GM19452 (cell line): ENCODE results near the gene PEAR1.

Source experiments
- ATAC-seq: cut with Tn5 transposase; IDR thresholded peaks from one replicate; pipeline ENCODE4 v1.9.1; 2021; ENCODE audit not compliant: unreplicated experiment

PEAR1 gene

DNA sequence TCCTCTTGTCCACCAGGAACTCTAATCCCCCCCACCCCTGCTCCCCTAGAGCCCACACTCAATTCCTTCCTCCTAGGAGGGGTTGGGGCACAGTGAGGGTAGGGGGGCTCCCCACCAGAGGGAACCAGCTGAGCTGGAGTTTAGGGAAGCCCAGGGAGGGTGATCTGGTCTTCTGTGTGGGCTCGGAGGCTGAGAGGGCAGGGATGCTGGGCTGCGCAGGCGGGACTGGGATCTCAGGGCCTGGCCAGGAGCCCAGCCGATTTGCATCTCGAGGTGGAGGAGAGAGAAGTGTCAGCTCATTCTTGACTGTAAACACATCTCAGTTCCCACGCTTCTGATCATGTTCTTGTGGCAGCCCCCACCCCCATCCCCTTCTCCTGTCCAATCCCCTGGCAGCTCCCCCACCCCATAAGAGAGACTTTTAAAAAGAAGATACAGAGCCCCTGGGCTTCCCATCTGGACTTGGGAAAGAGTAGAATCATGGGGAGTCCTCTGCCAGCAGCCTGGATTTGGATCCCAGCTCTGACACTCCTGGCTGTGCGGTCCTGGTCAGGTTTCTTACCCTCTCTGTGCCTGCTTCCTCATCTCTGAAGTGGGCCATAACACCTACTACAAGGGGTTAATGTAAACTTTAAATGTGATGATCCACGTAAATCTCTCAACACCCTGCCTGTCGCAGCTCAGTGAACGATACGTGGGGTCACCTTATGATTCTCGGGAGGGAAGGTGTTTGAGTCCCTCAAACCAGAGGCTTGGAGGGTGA lies 6.6 kb downstream of the PEAR1 start:
- ATAC-seq: no peak

GRCh38 chr1:156900896-156901589 lies 7.5 kb downstream of the PEAR1 start:
- ATAC-seq: no peak

DNA sequence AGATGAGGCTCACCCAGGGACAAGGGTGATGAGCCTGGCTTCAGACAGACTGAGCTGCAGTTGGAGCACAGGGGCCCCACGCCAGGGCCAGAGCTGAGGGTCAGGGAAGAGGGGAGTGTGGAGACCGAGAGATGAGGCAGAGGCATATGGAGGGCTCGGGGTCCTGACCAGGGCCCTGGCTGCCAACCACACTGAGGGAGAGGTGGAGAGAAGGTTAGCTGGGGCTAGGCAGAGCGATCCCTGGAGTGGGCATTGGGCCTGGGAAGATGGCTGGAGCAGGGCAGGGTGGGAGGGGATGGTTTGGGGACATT lies 8.0 kb downstream of the PEAR1 start:
- no peak for ATAC-seq

- ATAC-seq: no peak
These were observed 8.7 kb downstream of the PEAR1 start for GRCh38 chr1:156901966-156902915.

- ATAC-seq: no peak
These were observed 10.0 kb downstream of the PEAR1 start for GRCh38 chr1:156903328-156904091.

DNA sequence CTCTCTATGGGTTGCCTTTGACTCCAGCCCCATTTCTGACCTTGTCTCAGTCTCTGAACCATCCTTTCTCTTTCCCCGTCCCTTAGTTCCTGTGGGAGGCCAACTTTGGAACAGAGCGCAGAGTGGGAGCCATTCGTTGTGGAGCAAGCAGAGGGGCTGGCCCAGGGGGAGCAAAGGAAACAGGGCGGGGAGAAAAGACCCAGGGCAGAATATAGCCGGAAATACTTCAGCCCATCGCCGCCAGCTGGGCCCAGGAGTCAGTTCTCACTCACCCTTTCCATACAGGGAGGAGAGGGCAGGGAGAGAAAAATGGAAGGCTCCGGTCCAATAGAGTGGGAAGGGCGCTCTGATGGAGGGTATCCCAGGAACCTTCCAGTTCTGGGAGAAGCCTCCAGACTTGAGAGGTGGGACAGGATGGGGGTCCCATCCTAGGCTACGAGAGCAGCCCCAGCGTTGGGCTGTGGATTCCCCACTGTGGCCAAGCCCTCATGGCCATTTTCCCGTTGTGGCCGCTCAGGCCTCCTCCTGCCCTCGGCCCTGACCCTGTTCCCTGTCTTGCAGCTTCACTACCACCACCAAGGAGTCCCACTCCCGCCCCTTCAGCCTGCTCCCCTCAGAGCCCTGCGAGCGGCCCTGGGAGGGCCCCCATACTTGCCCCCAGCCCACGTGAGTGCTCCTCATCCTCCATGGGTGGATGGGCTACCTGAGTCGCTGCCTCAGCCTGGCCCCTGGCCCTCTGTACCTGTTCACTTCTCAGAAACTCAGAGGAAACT lies 10.9 kb downstream of the PEAR1 start:
- ATAC-seq: no peak

DNA sequence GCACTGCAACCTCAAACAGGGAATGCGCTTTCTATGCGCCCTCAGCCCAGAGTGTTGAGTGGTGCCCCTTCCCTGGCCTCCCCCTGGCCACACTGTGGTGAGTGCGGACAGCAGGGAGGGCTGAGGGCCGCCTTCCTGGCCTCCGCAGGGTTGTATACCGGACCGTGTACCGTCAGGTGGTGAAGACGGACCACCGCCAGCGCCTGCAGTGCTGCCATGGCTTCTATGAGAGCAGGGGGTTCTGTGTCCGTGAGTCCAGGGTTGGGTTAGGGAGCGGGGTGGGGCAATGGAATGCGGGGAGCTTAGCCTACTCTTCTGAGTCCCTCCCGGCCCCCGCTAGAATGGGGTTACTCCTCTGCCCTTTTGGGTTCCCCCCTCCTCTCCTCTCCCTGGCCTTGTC lies 11.7 kb downstream of the PEAR1 start:
- ATAC-seq: no peak

GRCh38 chr1:156905651-156906050 lies 12.1 kb downstream of the PEAR1 start:
- ATAC-seq: no peak

- no peak for ATAC-seq
These were observed 12.8 kb downstream of the PEAR1 start for GRCh38 chr1:156906206-156906906.

DNA sequence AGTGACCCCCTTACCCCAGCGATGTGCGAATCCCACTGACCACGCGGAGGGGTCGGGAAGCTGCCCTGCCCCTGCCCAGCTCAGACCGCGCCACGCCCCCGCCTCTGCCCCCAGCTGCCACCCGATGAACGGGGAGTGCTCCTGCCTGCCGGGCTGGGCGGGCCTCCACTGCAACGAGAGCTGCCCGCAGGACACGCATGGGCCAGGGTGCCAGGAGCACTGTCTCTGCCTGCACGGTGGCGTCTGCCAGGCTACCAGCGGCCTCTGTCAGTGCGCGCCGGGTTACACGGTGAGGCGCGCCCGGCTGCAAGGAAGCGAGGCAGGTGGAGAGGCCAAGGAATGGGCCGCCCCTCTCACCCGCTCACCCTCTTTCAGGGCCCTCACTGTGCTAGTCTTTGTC lies 15.0 kb downstream of the PEAR1 start:
- ATAC-seq: no peak

GRCh38 chr1:156908955-156909354 lies 15.4 kb downstream of the PEAR1 start:
- ATAC-seq: no peak

- no peak for ATAC-seq
These were observed 16.2 kb downstream of the PEAR1 start for GRCh38 chr1:156909671-156910070.

GRCh38 chr1:156910309-156910782 lies 16.8 kb downstream of the PEAR1 start:
- no peak for ATAC-seq

DNA sequence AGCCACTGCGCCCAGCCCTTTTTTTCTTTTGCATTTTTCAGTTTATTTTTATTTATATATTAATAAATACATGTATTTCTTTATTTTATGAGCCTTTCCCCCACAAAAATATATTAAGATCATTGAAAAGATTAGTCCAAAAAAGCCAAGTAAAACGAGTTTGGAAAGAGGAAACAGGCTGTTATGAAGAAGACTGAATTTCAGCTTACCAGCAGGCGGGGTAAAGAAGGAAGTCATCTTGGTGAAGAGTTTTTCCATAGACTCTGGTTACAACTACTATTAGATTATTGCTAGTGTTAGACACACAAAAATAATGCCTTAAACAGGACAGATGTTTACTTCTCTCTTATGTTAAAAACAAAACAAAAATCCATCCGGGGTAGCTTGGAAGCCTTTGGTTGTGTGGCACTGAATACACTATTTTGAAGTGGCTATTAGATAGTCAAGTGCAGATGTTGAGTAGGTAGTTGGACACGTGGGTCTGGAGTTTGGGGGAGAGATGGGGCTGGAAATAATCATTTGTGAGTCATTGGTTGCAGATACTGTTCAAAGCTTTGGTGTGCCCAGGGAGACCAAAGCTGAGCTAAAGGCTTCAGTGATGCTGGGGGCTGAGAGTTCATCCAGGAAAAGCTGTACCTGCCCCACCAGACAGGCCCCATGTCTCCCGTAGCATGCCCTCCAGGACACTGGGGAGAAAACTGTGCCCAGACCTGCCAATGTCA lies 18.2 kb downstream of the PEAR1 start:
- no peak for ATAC-seq

DNA sequence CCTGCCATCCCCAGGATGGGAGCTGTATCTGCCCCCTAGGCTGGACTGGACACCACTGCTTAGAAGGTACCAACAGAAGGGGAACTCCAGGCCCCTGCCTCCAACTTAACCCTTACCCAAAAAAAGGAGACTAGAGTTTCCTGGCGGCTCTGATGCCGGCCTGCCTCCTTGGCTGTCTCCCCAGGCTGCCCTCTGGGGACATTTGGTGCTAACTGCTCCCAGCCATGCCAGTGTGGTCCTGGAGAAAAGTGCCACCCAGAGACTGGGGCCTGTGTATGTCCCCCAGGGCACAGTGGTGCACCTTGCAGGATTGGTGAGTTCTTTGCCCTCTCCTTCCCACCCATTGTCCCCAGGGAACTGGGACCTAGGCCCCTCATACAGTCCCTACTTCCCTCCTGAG lies 18.8 kb downstream of the PEAR1 start:
- no peak for ATAC-seq

DNA sequence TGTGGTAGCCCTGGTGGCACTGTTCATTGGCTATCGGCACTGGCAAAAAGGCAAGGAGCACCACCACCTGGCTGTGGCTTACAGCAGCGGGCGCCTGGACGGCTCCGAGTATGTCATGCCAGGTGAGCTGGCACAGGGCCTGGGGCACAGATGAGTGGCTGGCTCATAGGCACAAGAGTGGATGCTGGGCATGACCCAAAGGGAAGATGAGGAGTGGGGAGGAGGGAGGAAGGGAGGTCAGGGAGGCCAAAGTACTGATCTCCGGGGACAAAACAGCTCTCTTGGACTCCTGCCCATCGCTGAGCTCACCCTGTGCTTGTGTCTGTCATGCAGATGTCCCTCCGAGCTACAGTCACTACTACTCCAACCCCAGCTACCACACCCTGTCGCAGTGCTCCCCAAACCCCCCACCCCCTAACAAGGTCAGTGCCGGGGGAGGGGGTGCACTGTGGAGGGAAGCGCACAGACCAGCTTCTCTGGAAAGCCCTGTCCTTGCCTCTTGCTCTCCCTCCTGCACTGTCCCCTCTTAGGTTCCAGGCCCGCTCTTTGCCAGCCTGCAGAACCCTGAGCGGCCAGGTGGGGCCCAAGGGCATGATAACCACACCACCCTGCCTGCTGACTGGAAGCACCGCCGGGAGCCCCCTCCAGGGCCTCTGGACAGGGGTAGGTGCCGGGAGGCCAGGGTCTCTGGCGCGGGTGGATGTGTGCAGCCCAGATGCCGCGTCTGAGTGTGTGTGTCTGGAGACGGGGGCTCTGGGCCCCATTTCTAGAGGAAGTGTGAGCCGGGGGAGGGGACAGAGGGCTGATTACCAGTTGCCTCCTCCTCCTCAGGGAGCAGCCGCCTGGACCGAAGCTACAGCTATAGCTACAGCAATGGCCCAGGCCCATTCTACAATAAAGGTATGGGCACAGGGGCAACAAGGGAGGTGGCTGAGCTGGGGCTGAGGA lies 19.6 kb downstream of the PEAR1 start:
- no peak for ATAC-seq

GRCh38 chr1:156913809-156914387 lies 20.4 kb downstream of the PEAR1 start:
- ATAC-seq: no peak
